Natural killer cell (primary cell): ENCODE measurements around the gene CLIC6. TPM values are rescaled to one million over a fixed set of nuclear protein-coding genes. Genes with fewer than 3 reads are reported as not detected.

ENCODE experiments used
- ATAC-seq, 3 donors: fragments of 150-1000 bp in 2 of 3; fragments of 200-7000 bp in 1 of 3; cut with Tn5 transposase; 1 replicate in 1 of 3; 2 replicates in 2 of 3; pipeline ENCODE4 v1.10.0; 2021; ENCODE audit warnings: mild to moderate bottlenecking in 2 of 3, moderate library complexity in 2 of 3
- DNase-seq, 2 donors: peaks; one replicate each; pipeline versions ENCODE4 v3.0.0 to v3.0.0-alpha.2; 2013 to 2021; ENCODE audit warnings: mixed read lengths in 1 of 2
- H3K27ac ChIP-seq: one replicate; pipeline ENCODE4 v1.5.1; 2013; ENCODE audit warnings: mild to moderate bottlenecking, low read length
- H3K27me3 ChIP-seq: one replicate; pipeline ENCODE4 v1.6.1; 2013; ENCODE audit warnings: low read length; ENCODE audit not compliant: control insufficient read depth, insufficient read depth
- H3K36me3 ChIP-seq: one replicate; pipeline ENCODE4 v1.6.1; 2013; ENCODE audit warnings: low read length; ENCODE audit not compliant: control insufficient read depth, insufficient read depth
- H3K4me1 ChIP-seq: one replicate; pipeline ENCODE4 v1.6.1; 2013; ENCODE audit warnings: low read length; ENCODE audit not compliant: control insufficient read depth, insufficient read depth
- H3K4me3 ChIP-seq: one replicate; pipeline ENCODE4 v1.5.1; 2013; ENCODE audit warnings: low read length
- H3K9me3 ChIP-seq: one replicate; pipeline ENCODE4 v1.6.1; 2013; ENCODE audit warnings: low read length; ENCODE audit not compliant: control insufficient read depth, insufficient read depth
- H3K27ac Mint-ChIP-seq, 2 donors: one replicate each; pipeline ENCODE4 v1.8.0; 2022; ENCODE audit warnings: mild to moderate bottlenecking in 2 of 2, mixed read lengths in 2 of 2, moderate library complexity in 1 of 2
- H3K27me3 Mint-ChIP-seq, 2 donors: one replicate each; pipeline ENCODE4 v1.8.0; 2022; ENCODE audit warnings: low read depth in 2 of 2, mixed read lengths in 2 of 2
- H3K36me3 Mint-ChIP-seq: one replicate; pipeline ENCODE4 v1.8.0; 2022; ENCODE audit warnings: mixed read lengths
- H3K4me1 Mint-ChIP-seq, 2 donors: one replicate each; pipeline ENCODE4 v1.8.0; 2022; ENCODE audit warnings: mixed read lengths in 2 of 2
- H3K4me3 Mint-ChIP-seq: one replicate; pipeline ENCODE4 v1.8.0; 2022; ENCODE audit warnings: mild to moderate bottlenecking, moderate library complexity, mixed read lengths
- H3K9me3 Mint-ChIP-seq, 2 donors: one replicate each; pipeline ENCODE4 v1.8.0; 2022; ENCODE audit warnings: mixed read lengths in 2 of 2
- CTCF ChIP-seq: fragments of 200-600 bp; IDR thresholded peaks from one replicate; pipeline ENCODE4 v1.8.0; 2022; ENCODE audit warnings: antibody characterized with exemption
- WGBS: methylation state at CpG from one replicate; pipeline ENCODE4 v1.1.7; 2013; ENCODE audit warnings: missing lambda C conversion rate; ENCODE audit not compliant: insufficient coverage; 5-methylcytosine and 5-hydroxymethylcytosine counted together
- intact Hi-C: fragments of 100-400 bp; cut with micrococcal nuclease; formaldehyde crosslinking; loops from one replicate; pipeline ENCODE4 v1.14.2; 2022
- total RNA-seq, 4 donors: library from RNA; stranded (reverse); fragments of 120-200 nt in 1 of 4; gene quantifications; one replicate each; pipeline versions ENCODE4 v1.2.3 to v1.2.4, GENCODE V29; 2013 to 2022

The CLIC6 gene
- total RNA-seq, 3 donors from 2014 or later (not counting 1 experiment from before 2014, with no cell fraction given), result not detected

- DNase-seq (no peak), ATAC-seq (no peak)
- H3K4me3 Mint-ChIP-seq, result no peak overlapping the region
- H3K27me3 ChIP-seq, result no peaks in the 10 kb centered on the region
- peaks cover 17 to 31% of the 10 kb centered on the region in 2 donors for H3K27me3 Mint-ChIP-seq
- H3K4me1 ChIP-seq, result no peaks in the 10 kb centered on the region
- no peak for TF ChIP-seq CTCF
- H3K27ac ChIP-seq, result no peak overlapping the region
- H3K4me1 Mint-ChIP-seq, result peaks cover 9 to 11% of the 10 kb centered on the region in 2 donors
- no peaks in the 10 kb centered on the region for H3K36me3 ChIP-seq
- no peak overlapping the region for H3K27ac Mint-ChIP-seq
- intact Hi-C loops, result no loop called here
- WGBS, result 27% methylated on average over 5 of the region's 5 CpGs
- no peaks in the 10 kb centered on the region for H3K9me3 ChIP-seq
- H3K36me3 Mint-ChIP-seq, result no peaks in the 10 kb centered on the region
- no peaks in the 10 kb centered on the region for H3K9me3 Mint-ChIP-seq
- no peak overlapping the region for H3K4me3 ChIP-seq
Measured at GRCh38 chr21:34726627-34727337, 58.0 kb downstream of the CLIC6 start.

- peaks cover 17 to 31% of the 10 kb centered on the region in 2 donors for H3K27me3 Mint-ChIP-seq
- 97% methylated on average over 3 of the region's 3 CpGs for WGBS
Measured at GRCh38 chr21:34728479-34728878, 59.7 kb downstream of the CLIC6 start.

GRCh38 chr21:34730194-34730593 is 61.4 kb downstream of the CLIC6 start:
- Histone ChIP-seq H3K9me3 (no peaks in the 10 kb centered on the region), H3K4me1 (no peaks in the 10 kb centered on the region), H3K36me3 (no peaks in the 10 kb centered on the region), H3K27ac (no peak overlapping the region), H3K27me3 (no peaks in the 10 kb centered on the region), H3K4me3 (no peak overlapping the region)
- peaks cover 9 to 11% of the 10 kb centered on the region in 2 donors for H3K4me1 Mint-ChIP-seq
- intact Hi-C loops, result no loop called here
- TF ChIP-seq CTCF, result no peak
- ATAC-seq (no peak), DNase-seq (no peak)
- 99% methylated on average over 7 of the region's 7 CpGs for WGBS
- no peak overlapping the region for H3K27ac Mint-ChIP-seq
- no peaks in the 10 kb centered on the region for H3K9me3 Mint-ChIP-seq
- H3K27me3 Mint-ChIP-seq, result peaks cover 12 to 24% of the 10 kb centered on the region in 2 donors
- no peaks in the 10 kb centered on the region for H3K36me3 Mint-ChIP-seq
- no peak overlapping the region for H3K4me3 Mint-ChIP-seq

More at GRCh38 chr21:34728479-34728878, 59.7 kb downstream of the CLIC6 start:
- Histone ChIP-seq H3K36me3 (no peaks in the 10 kb centered on the region), H3K4me3 (no peak overlapping the region), H3K4me1 (no peaks in the 10 kb centered on the region), H3K27me3 (no peaks in the 10 kb centered on the region), H3K9me3 (no peaks in the 10 kb centered on the region), H3K27ac (no peak overlapping the region)
- no peak for ATAC-seq
- DNase-seq, result no peak
- no peaks in the 10 kb centered on the region for H3K9me3 Mint-ChIP-seq
- peaks cover 9 to 11% of the 10 kb centered on the region in 2 donors for H3K4me1 Mint-ChIP-seq
- TF ChIP-seq CTCF, result no peak
- H3K36me3 Mint-ChIP-seq, result no peaks in the 10 kb centered on the region
- intact Hi-C loops, result no loop called here
- no peak overlapping the region for H3K4me3 Mint-ChIP-seq
- H3K27ac Mint-ChIP-seq, result no peak overlapping the region
